PC-9 (cell line): Measurements from ENCODE around the gene ANKS4B. TPM values are rescaled to one million over a fixed set of nuclear protein-coding genes. Genes with fewer than 3 reads are reported as not detected.

Experiments used
- BruUV-seq: library from RNA; stranded (reverse); fragments of 400-500 nt; replicated peaks from 2 replicates; lab custom pipeline; 2021; lab: Mats Ljungman, UMichigan
- CTCF ChIA-PET: fragments of 300-600 bp; sonication (Branson Sonifier 250); formaldehyde crosslinking; loops from one replicate; lab custom pipeline; 2022; ENCODE audit warnings: antibody characterized with exemption; lab: Charles Lee
- POLR2A ChIA-PET: fragments of 300-600 bp; sonication (Branson Sonifier 250); formaldehyde crosslinking; loops from one replicate; lab custom pipeline; 2022; ENCODE audit warnings: antibody characterized with exemption; ENCODE audit not compliant: unreplicated experiment; lab: Charles Lee
- DNase-seq, 2 experiments: peaks; one replicate each; pipeline versions ENCODE4 v3.0.0 to v3.0.0-alpha.2; 2015 to 2022; ENCODE audit warnings: mixed read lengths in 1 of 2
- H2AFZ ChIP-seq: fragments of 200-600 bp; sonication (generic); 2 replicates; pipeline ENCODE4 v1.8.1; 2017; ENCODE audit warnings: antibody characterized with exemption
- H3F3A ChIP-seq: fragments of 200-600 bp; sonication (generic); 2 replicates; pipeline ENCODE4 v1.8.1; 2017; ENCODE audit warnings: antibody characterized with exemption, mild to moderate bottlenecking, low read depth; ENCODE audit not compliant: insufficient read depth
- H3K27ac ChIP-seq: fragments of 200-600 bp; sonication (generic); 2 replicates; pipeline ENCODE4 v1.6.1; 2016; ENCODE audit warnings: mixed run types
- H3K27me3 ChIP-seq: fragments of 200-600 bp; sonication (generic); 2 replicates; pipeline ENCODE4 v1.6.1; 2016; ENCODE audit warnings: low read depth, mixed run types; ENCODE audit not compliant: insufficient read depth
- H3K36me3 ChIP-seq: fragments of 200-600 bp; sonication (generic); 2 replicates; pipeline ENCODE4 v1.6.1; 2016; ENCODE audit warnings: low read depth, mixed run types
- H3K4me1 ChIP-seq: fragments of 200-600 bp; sonication (generic); replicated peaks from 2 replicates; pipeline ENCODE4 v1.6.1; 2016; ENCODE audit warnings: mixed run types; ENCODE audit not compliant: insufficient read depth
- H3K4me2 ChIP-seq: fragments of 200-600 bp; sonication (generic); 2 replicates; pipeline ENCODE4 v1.6.1; 2017; ENCODE audit warnings: mixed run types
- H3K4me3 ChIP-seq: fragments of 200-600 bp; sonication (generic); 2 replicates; pipeline ENCODE4 v1.6.1; 2016; ENCODE audit warnings: mixed run types
- H3K79me2 ChIP-seq: fragments of 200-600 bp; sonication (generic); 2 replicates; pipeline ENCODE4 v1.6.1; 2017; ENCODE audit warnings: low read depth, mixed run types
- H3K9me2 ChIP-seq: fragments of 200-600 bp; sonication (generic); 2 replicates; pipeline ENCODE4 v1.8.1; 2017; ENCODE audit warnings: mild to moderate bottlenecking; ENCODE audit not compliant: insufficient read depth
- H3K9me3 ChIP-seq: fragments of 200-600 bp; sonication (generic); 2 replicates; pipeline ENCODE4 v1.8.1; 2016; ENCODE audit warnings: low read depth; ENCODE audit not compliant: insufficient read depth
- H4K20me1 ChIP-seq: fragments of 200-600 bp; sonication (generic); 2 replicates; pipeline ENCODE4 v1.8.1; 2017; ENCODE audit not compliant: insufficient read depth
- EZH2 ChIP-seq: fragments of 200-600 bp; sonication (generic); IDR thresholded peaks from 2 replicates; pipeline ENCODE4 v1.8.0; 2017; ENCODE audit warnings: antibody characterized with exemption, low read depth
- intact Hi-C: fragments of 100-400 bp; cut with micrococcal nuclease; formaldehyde crosslinking; loops from one replicate; pipeline ENCODE4 v1.10.0; 2022; ENCODE audit not compliant: unreplicated experiment
- total RNA-seq: library from RNA; stranded (reverse); gene quantifications from 2 replicates; pipeline ENCODE4 v1.2.3, GENCODE V29; 2021
- TF ChIP-seq, protein P1 (sequence below): fragments of 200-600 bp; sonication (generic); conservative IDR thresholded peaks from 2 replicates; pipeline ENCODE4 v1.6.1; 2017; ENCODE audit warnings: mixed run types, antibody characterized with exemption, mild to moderate bottlenecking, moderate library complexity

The ANKS4B gene
- total RNA-seq, 1 experiment from 2014 or later: not detected

DNA sequence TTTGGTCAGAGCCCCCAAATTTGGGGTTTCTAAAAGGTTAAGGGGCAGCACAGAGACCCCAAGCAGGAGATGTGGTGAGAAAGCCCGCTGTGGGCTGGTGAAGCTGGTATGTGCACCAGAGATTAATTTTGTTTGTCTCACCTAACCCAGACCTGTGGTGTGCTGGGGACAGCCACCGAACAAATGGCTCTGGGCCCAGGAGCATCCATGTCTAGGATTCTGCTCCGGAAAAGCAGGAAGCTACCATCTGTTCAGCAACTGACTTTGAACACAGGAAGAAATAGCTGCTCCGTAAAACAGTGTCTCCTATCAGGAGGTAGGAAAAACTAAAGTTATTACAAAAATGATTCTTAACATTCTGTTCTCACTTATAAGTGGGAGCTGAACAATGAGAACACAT is 19.4 kb upstream of the ANKS4B start:
- no peak overlapping the region for H3K27ac ChIP-seq
- ChIA-PET CTCF (no interaction called here), POLR2A (no interaction called here)
- no peak for DNase-seq
- H3K9me3 ChIP-seq: no peaks in the 10 kb centered on the region
- H3K4me1 ChIP-seq: no peaks in the 10 kb centered on the region
- H3K36me3 ChIP-seq: no peaks in the 10 kb centered on the region
- H3K4me3 ChIP-seq: no peak overlapping the region
- no peaks in the 10 kb centered on the region for H3F3A ChIP-seq
- no TSS peak for BruUV-seq
- H4K20me1 ChIP-seq: no peaks in the 10 kb centered on the region
- H2AFZ ChIP-seq: no peak overlapping the region
- intact Hi-C loops: no loop called here
- peaks cover 47% of the 10 kb centered on the region for H3K27me3 ChIP-seq
- no peaks in the 10 kb centered on the region for H3K9me2 ChIP-seq
- TF ChIP-seq, protein P1, sequence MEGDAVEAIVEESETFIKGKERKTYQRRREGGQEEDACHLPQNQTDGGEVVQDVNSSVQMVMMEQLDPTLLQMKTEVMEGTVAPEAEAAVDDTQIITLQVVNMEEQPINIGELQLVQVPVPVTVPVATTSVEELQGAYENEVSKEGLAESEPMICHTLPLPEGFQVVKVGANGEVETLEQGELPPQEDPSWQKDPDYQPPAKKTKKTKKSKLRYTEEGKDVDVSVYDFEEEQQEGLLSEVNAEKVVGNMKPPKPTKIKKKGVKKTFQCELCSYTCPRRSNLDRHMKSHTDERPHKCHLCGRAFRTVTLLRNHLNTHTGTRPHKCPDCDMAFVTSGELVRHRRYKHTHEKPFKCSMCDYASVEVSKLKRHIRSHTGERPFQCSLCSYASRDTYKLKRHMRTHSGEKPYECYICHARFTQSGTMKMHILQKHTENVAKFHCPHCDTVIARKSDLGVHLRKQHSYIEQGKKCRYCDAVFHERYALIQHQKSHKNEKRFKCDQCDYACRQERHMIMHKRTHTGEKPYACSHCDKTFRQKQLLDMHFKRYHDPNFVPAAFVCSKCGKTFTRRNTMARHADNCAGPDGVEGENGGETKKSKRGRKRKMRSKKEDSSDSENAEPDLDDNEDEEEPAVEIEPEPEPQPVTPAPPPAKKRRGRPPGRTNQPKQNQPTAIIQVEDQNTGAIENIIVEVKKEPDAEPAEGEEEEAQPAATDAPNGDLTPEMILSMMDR: no peak
- no peak for TF ChIP-seq EZH2
- no peak overlapping the region for H3K4me2 ChIP-seq
- H3K79me2 ChIP-seq: no peaks in the 10 kb centered on the region

DNA sequence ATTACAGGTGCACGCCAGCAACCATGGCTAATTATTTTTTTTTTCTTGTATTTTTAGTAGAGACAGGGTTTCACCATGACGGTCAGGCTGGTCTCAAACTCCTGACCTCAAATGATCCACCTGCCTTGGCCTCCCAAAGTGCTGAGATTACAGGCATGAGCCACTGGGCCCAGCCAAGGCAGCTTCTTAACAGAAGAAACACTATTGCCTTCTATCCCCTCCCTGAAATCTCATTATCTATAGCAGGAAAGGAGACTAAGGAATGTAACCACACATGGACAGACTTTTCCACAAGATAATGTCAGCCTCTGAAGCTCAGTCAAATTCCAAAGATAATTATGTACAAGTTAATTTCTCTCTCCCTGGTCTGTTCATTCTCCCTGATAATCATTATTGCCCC is 16.4 kb upstream of the ANKS4B start:
- intact Hi-C loops: no loop called here
- DNase-seq: no peak
- H3K4me1 ChIP-seq: no peaks in the 10 kb centered on the region
- H3K27me3 ChIP-seq: peaks cover 65% of the 10 kb centered on the region
- no peaks in the 10 kb centered on the region for H3K9me2 ChIP-seq
- H3K79me2 ChIP-seq: no peaks in the 10 kb centered on the region
- no peaks in the 10 kb centered on the region for H3K36me3 ChIP-seq
- no peaks in the 10 kb centered on the region for H4K20me1 ChIP-seq
- H3K4me2 ChIP-seq: no peak overlapping the region
- CTCF ChIA-PET: no interaction called here
- POLR2A ChIA-PET: no interaction called here
- H3F3A ChIP-seq: no peaks in the 10 kb centered on the region
- no peaks in the 10 kb centered on the region for H3K9me3 ChIP-seq
- no peak overlapping the region for H3K27ac ChIP-seq
- TF ChIP-seq, protein P1: no peak
- no peak for TF ChIP-seq EZH2
- H2AFZ ChIP-seq: no peak overlapping the region
- BruUV-seq: no TSS peak
- no peak overlapping the region for H3K4me3 ChIP-seq

DNA sequence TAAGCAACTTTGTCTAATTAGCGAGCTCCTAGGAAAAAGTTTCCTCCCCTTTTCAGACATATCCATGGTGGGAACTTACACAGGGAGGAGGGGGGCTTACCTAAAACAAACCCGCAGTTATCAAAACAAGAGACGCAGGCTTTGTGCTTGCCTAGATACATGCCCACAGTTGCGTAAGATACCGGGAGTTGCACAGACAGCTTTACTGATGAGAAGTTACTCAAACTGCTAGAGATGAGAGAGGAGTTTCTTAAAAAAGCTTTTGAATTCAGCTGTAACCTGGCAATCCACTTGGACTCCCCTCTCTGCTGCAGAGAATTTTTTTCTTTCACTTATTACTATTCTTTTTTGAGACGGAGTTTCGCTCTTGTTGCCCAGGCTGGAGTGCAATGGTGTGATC is 15.3 kb upstream of the ANKS4B start:
- H3K79me2 ChIP-seq: no peaks in the 10 kb centered on the region
- H3K9me3 ChIP-seq: no peaks in the 10 kb centered on the region
- no peak overlapping the region for H2AFZ ChIP-seq
- no peaks in the 10 kb centered on the region for H3K36me3 ChIP-seq
- peaks cover 67% of the 10 kb centered on the region for H3K27me3 ChIP-seq
- H3K27ac ChIP-seq: no peak overlapping the region
- H3F3A ChIP-seq: no peaks in the 10 kb centered on the region
- TF ChIP-seq EZH2: no peak
- TF ChIP-seq, protein P1: no peak
- no TSS peak for BruUV-seq
- no peak overlapping the region for H3K4me3 ChIP-seq
- no peaks in the 10 kb centered on the region for H3K4me1 ChIP-seq
- no peaks in the 10 kb centered on the region for H4K20me1 ChIP-seq
- DNase-seq: no peak
- no peaks in the 10 kb centered on the region for H3K9me2 ChIP-seq
- H3K4me2 ChIP-seq: no peak overlapping the region
- intact Hi-C loops: no loop called here
- POLR2A ChIA-PET: no interaction called here
- CTCF ChIA-PET: no interaction called here
